Measurements from ENCODE around the gene DCC. TPM values are rescaled to one million over a fixed set of nuclear protein-coding genes. Genes with fewer than 3 reads are reported as not detected.

The DCC gene
- total RNA-seq, 1 experiment from 2014 or later = 0.72 TPM

DNA sequence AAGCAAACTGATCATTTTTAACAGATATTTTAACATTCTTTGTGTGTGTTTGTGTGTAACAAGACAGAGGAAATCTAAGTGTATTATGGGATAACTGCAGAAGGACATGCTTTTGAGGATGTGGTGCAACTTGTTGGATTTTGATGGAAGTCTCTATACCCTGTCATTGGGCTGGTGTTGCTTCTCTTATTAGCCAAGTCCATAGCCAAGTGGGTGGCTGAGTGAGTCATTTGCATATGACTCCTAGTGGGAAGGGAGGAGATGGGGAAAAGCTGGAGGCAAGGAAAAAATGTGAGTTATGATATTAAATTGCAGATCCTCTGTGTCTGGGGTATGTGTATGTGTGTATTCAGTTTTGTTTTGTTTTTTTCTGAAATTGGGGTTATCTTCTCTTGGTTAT is 879.9 kb downstream of the DCC start (continued):
- TF ChIP-seq, protein P1, sequence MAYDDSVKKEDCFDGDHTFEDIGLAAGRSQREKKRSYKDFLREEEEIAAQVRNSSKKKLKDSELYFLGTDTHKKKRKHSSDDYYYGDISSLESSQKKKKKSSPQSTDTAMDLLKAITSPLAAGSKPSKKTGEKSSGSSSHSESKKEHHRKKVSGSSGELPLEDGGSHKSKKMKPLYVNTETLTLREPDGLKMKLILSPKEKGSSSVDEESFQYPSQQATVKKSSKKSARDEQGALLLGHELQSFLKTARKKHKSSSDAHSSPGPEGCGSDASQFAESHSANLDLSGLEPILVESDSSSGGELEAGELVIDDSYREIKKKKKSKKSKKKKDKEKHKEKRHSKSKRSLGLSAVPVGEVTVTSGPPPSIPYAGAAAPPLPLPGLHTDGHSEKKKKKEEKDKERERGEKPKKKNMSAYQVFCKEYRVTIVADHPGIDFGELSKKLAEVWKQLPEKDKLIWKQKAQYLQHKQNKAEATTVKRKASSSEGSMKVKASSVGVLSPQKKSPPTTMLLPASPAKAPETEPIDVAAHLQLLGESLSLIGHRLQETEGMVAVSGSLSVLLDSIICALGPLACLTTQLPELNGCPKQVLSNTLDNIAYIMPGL (CRISPR knock-in tag; IDR thresholded peaks at IDR 0.05) = no peak
- TF ChIP-seq NR2C2 (CRISPR knock-in tag; IDR thresholded peaks at IDR 0.05) = no peak

DNA sequence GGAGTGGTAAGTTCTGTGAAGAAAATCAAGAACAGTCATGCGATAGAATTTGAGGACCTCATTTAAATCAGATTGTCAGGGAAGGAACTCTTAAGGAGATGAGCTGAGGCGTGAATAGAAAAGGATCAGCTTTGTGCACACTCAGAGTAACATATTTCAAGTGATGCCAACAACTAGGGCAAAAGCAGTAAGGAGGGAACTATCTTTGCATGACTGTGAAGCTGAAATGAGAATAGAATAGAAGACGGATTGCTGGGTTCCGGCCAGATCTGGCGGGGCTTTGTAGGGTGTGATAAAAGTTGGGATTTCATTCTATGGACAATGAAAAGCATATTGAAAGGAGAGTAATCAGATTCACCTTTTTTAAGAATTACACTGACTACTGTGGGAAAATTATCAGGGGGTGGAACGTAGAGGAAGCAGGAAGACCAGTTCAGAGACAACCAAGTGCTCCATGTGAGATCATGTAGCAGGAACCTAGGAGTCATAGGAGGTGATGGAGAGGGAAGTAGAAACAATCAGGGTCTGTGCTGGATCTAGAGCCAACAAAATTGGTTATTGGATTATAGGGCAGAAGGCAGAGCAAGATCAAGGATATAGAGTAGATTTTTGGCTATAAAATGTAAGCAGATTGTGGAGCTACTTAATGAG is 884.3 kb downstream of the DCC start:
- H3K36me3 Mint-ChIP-seq = no peaks in the 10 kb centered on the region
- DNase-seq (ENCODE audit: low spot score) (no peak), ATAC-seq (no peak)
- POLR2A ChIA-PET = no interaction called here
- CTCF ChIA-PET = no interaction called here
- no peak overlapping the region for H3K4me3 Mint-ChIP-seq
- no peak for TF ChIP-seq NFATC4 (CRISPR knock-in tag; IDR thresholded peaks at IDR 0.05)
- TF ChIP-seq, protein P2, sequence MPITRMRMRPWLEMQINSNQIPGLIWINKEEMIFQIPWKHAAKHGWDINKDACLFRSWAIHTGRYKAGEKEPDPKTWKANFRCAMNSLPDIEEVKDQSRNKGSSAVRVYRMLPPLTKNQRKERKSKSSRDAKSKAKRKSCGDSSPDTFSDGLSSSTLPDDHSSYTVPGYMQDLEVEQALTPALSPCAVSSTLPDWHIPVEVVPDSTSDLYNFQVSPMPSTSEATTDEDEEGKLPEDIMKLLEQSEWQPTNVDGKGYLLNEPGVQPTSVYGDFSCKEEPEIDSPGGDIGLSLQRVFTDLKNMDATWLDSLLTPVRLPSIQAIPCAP (CRISPR knock-in tag; IDR thresholded peaks at IDR 0.05) = no peak
- TF ChIP-seq, protein P3, sequence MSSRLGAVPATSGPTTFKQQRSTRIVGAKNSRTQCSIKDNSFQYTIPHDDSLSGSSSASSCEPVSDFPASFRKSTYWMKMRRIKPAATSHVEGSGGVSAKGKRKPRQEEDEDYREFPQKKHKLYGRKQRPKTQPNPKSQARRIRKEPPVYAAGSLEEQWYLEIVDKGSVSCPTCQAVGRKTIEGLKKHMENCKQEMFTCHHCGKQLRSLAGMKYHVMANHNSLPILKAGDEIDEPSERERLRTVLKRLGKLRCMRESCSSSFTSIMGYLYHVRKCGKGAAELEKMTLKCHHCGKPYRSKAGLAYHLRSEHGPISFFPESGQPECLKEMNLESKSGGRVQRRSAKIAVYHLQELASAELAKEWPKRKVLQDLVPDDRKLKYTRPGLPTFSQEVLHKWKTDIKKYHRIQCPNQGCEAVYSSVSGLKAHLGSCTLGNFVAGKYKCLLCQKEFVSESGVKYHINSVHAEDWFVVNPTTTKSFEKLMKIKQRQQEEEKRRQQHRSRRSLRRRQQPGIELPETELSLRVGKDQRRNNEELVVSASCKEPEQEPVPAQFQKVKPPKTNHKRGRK (CRISPR knock-in tag; IDR thresholded peaks at IDR 0.05; ENCODE audit: borderline replicate concordance) = no peak
- no peak for TF ChIP-seq IRF2 (CRISPR knock-in tag; IDR thresholded peaks at IDR 0.05; ENCODE audit: borderline replicate concordance, low read depth)
- TF ChIP-seq RORB (CRISPR knock-in tag; IDR thresholded peaks at IDR 0.05) = no peak
- H3K27me3 Mint-ChIP-seq (ENCODE audit: low read depth) = no peaks in the 10 kb centered on the region
- peaks cover 8% of the 10 kb centered on the region for H3K4me1 Mint-ChIP-seq
- no peaks in the 10 kb centered on the region for H3K9me3 Mint-ChIP-seq
- H3K27ac Mint-ChIP-seq = no peak overlapping the region

DNA sequence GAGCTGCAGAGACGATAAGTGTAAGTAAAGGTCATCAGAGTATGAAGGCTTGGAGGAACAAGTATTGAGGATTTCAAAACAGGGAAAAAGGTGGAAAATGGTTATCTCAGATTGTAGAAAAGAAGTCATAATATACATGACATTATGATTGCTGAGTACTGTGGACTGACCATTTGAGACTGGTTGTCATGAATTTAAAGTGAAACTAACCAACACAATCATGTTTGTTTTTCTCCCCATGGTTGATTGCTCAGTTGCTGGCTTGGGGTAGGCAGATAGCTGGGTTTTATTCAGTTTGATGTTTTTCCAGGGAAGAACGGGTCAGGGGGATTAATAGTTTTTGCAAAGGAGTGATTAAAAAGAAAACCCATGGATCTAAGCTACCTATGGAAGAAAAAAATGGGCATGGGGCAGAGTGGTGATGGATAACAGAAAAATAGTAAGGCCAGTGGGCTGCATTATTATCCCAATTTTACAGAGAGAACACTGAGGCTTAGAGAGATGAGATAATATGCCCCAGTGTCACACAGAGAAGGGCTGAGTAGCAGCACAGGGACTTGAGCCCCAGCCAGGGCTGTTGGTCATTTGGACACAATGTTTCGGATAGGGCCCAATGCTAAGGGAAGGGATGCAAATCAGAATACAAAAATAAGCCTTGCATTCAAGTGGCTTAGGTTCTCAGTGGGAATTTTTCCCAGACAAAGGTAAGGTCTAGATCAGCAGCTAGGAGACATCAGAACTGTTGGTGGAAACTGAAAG is 885.7 kb downstream of the DCC start:
- Mint-ChIP-seq H3K4me1 (no peaks in the 10 kb centered on the region), H3K4me3 (no peak overlapping the region), H3K9me3 (no peaks in the 10 kb centered on the region), H3K27me3 (ENCODE audit: low read depth) (no peaks in the 10 kb centered on the region), H3K36me3 (no peaks in the 10 kb centered on the region), H3K27ac (no peak overlapping the region)
- ATAC-seq (no peak), DNase-seq (ENCODE audit: low spot score) (no peak)
- ChIA-PET POLR2A (no interaction called here), CTCF (no interaction called here)
- TF ChIP-seq, protein P4, sequence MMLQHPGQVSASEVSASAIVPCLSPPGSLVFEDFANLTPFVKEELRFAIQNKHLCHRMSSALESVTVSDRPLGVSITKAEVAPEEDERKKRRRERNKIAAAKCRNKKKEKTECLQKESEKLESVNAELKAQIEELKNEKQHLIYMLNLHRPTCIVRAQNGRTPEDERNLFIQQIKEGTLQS (CRISPR knock-in tag; conservative IDR thresholded peaks at IDR 0.05) = no peak
- TF ChIP-seq, protein P5, sequence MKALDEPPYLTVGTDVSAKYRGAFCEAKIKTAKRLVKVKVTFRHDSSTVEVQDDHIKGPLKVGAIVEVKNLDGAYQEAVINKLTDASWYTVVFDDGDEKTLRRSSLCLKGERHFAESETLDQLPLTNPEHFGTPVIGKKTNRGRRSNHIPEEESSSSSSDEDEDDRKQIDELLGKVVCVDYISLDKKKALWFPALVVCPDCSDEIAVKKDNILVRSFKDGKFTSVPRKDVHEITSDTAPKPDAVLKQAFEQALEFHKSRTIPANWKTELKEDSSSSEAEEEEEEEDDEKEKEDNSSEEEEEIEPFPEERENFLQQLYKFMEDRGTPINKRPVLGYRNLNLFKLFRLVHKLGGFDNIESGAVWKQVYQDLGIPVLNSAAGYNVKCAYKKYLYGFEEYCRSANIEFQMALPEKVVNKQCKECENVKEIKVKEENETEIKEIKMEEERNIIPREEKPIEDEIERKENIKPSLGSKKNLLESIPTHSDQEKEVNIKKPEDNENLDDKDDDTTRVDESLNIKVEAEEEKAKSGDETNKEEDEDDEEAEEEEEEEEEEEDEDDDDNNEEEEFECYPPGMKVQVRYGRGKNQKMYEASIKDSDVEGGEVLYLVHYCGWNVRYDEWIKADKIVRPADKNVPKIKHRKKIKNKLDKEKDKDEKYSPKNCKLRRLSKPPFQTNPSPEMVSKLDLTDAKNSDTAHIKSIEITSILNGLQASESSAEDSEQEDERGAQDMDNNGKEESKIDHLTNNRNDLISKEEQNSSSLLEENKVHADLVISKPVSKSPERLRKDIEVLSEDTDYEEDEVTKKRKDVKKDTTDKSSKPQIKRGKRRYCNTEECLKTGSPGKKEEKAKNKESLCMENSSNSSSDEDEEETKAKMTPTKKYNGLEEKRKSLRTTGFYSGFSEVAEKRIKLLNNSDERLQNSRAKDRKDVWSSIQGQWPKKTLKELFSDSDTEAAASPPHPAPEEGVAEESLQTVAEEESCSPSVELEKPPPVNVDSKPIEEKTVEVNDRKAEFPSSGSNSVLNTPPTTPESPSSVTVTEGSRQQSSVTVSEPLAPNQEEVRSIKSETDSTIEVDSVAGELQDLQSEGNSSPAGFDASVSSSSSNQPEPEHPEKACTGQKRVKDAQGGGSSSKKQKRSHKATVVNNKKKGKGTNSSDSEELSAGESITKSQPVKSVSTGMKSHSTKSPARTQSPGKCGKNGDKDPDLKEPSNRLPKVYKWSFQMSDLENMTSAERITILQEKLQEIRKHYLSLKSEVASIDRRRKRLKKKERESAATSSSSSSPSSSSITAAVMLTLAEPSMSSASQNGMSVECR (CRISPR knock-in tag; IDR thresholded peaks at IDR 0.05; ENCODE audit: borderline replicate concordance) = no peak
- TF ChIP-seq GTF2I (CRISPR knock-in tag; conservative IDR thresholded peaks at IDR 0.05) = no peak
- TF ChIP-seq, protein P6, sequence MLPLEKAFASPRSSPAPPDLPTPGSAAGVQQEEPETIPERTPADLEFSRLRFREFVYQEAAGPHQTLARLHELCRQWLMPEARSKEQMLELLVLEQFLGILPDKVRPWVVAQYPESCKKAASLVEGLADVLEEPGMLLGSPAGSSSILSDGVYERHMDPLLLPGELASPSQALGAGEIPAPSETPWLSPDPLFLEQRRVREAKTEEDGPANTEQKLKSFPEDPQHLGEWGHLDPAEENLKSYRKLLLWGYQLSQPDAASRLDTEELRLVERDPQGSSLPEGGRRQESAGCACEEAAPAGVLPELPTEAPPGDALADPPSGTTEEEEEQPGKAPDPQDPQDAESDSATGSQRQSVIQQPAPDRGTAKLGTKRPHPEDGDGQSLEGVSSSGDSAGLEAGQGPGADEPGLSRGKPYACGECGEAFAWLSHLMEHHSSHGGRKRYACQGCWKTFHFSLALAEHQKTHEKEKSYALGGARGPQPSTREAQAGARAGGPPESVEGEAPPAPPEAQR (CRISPR knock-in tag; IDR thresholded peaks at IDR 0.05) = no peak
- no peak for TF ChIP-seq ZNF232 (CRISPR knock-in tag; IDR thresholded peaks at IDR 0.05)
- TF ChIP-seq, protein P7, sequence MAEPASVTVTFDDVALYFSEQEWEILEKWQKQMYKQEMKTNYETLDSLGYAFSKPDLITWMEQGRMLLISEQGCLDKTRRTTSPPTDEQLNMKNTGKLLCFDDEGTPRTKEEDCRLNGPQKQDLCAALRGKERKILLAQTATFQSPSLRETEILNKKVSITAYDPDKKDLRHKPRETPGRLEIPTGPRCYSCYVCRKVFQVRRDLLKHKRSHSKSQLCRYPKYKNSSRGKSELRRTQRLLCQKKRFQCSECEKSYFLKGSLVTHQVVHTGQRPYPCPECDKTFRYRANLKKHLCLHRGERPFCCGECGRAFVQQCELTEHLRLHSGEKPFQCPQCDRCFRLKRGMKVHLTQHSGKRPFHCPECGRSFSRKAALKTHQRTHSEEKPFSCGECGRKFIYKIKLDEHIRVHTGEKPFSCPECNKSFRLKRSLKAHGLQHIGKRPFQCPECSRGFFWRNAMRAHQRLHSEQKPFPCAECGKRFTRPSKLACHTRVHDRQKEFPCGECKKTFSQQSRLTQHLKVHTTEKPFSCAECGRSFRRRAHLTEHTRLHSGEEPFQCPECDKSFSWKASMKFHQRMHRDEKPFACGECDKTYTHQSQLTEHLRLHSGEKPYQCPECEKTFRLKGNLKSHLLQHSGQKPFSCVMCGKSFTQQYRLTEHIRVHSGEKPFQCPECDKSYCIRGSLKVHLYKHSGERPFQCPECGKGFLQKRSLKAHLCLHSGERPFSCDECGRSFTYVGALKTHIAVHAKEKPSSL (CRISPR knock-in tag; conservative IDR thresholded peaks at IDR 0.05) = no peak
- TF ChIP-seq ZNF121 (CRISPR knock-in tag; IDR thresholded peaks at IDR 0.05) = no peak
- TF ChIP-seq ZNF219 (CRISPR knock-in tag; IDR thresholded peaks at IDR 0.05; ENCODE audit: borderline replicate concordance) = no peak
- no peak for TF ChIP-seq NR2C2 (CRISPR knock-in tag; IDR thresholded peaks at IDR 0.05)
